Measurements from ENCODE around the gene PTPN7.

DNA sequence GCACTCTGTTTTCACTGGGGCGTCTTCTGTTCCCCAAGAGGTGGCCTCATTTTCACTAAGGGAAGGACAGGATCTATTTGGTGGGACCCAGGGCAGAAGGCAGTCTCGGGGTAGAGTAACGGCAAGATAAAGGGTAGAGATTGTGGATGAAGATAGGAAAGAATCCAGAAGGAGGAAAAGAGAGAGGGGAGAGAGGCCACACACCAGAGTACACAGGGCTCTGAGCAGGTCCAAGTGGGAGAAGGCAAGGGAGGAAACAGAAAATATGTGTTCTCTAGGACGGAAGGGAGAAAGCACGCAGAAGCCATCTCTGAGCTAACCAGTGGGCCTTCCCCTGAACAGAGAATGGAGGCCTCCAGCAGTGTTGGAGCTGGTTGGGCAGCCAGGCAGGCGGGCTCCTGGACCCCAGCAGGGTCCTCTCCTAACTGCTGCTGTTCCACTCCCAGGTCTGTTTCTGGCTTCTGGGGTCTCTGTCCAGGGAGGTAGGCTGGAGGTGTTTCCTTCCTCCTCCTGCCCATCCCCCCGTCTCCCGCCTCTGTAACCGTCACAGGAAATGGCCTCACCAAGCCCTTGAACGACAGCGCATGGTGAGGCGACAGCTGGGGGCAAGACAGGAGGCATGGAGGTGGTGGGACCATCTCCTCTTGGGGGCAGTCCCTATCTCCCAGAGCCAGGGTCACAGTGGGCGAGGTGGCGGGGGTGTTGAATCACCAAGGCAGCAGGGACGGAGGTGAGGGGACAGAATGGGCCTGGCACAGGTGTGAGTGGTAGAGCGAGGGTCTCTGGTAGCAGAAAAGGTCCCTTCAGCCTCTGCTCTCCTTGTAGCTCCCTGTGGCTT is 649 bp downstream of the PTPN7 start:
- TF ChIP-seq, protein P1, sequence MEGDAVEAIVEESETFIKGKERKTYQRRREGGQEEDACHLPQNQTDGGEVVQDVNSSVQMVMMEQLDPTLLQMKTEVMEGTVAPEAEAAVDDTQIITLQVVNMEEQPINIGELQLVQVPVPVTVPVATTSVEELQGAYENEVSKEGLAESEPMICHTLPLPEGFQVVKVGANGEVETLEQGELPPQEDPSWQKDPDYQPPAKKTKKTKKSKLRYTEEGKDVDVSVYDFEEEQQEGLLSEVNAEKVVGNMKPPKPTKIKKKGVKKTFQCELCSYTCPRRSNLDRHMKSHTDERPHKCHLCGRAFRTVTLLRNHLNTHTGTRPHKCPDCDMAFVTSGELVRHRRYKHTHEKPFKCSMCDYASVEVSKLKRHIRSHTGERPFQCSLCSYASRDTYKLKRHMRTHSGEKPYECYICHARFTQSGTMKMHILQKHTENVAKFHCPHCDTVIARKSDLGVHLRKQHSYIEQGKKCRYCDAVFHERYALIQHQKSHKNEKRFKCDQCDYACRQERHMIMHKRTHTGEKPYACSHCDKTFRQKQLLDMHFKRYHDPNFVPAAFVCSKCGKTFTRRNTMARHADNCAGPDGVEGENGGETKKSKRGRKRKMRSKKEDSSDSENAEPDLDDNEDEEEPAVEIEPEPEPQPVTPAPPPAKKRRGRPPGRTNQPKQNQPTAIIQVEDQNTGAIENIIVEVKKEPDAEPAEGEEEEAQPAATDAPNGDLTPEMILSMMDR (IDR thresholded peaks at IDR 0.05; ENCODE audit: low read length) = no peak
- TF ChIP-seq EZH2phosphoT487 (IDR thresholded peaks at IDR 0.05; ENCODE audit: low read length) (no peak), EZH2 (optimal IDR thresholded peaks at IDR 0.05; ENCODE audit: low read depth, low read length) (no peak)

Data from MM.1S (cell line).